Ovary (tissue), 3 donors: ENCODE data around the gene LRP1-AS.

Source experiments
- CTCF ChIP-seq, 3 donors: fragments of 450-650 bp in 2 of 3; fragments of 200-600 bp in 1 of 3; IDR thresholded peaks; one replicate each; pipeline versions ENCODE4 v1.5.1 to v1.8.0; 2016 to 2022; ENCODE audit warnings: antibody characterized with exemption in 3 of 3, mild to moderate bottlenecking in 1 of 3
- EP300 ChIP-seq: sonication (generic); formaldehyde crosslinking; IDR thresholded peaks from one replicate; pipeline ENCODE4 v1.6.1; 2017; ENCODE audit warnings: antibody characterized with exemption
- donor health status: DM: no; HTN: no; CAD: no.

GRCh38 chr12:57164454-57164853, 17.0 kb upstream of the LRP1-AS start:
- TF ChIP-seq CTCF (IDR thresholded peaks at IDR 0.05) (no peak), EP300 (no peak)
